ENCODE data around the gene DPF3.

DNA sequence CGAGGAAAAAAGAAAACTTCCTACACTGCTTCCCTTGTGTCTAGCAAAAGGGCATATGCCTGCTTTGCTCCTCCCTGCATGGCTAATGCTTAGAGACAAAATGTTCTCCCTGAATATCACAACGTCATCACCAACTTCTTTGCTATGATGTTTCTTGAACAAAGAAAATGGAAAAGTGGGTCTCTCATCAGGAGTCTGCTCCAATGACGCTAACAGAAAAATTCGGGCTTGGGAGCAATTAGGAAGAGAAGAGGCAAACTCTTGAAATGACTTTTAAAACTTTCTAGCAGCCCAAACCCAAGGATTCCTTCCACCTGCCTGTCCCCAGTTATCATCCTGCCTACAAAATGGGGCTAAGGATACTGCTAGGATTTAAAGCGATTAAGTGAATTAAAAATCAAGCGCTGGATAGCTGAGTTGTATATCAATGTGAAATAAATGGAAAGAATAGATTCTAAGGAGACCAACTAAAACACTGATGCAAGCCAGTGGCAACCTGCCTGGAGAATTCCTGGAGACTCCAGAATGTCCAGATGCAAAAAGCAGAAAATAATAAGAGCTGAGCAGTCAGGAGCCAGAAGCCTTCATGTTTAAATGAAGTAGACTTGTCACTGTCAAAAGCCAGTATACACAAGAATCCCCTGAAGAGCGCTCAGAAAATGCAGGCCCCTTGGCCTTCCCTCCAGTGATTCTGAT is 183.8 kb downstream of the DPF3 start:
- TF ChIP-seq, protein P1, sequence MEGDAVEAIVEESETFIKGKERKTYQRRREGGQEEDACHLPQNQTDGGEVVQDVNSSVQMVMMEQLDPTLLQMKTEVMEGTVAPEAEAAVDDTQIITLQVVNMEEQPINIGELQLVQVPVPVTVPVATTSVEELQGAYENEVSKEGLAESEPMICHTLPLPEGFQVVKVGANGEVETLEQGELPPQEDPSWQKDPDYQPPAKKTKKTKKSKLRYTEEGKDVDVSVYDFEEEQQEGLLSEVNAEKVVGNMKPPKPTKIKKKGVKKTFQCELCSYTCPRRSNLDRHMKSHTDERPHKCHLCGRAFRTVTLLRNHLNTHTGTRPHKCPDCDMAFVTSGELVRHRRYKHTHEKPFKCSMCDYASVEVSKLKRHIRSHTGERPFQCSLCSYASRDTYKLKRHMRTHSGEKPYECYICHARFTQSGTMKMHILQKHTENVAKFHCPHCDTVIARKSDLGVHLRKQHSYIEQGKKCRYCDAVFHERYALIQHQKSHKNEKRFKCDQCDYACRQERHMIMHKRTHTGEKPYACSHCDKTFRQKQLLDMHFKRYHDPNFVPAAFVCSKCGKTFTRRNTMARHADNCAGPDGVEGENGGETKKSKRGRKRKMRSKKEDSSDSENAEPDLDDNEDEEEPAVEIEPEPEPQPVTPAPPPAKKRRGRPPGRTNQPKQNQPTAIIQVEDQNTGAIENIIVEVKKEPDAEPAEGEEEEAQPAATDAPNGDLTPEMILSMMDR (IDR thresholded peaks at IDR 0.05; ENCODE audit: low read depth, low read length, poor library complexity, severe bottlenecking), result no peak
- TF ChIP-seq EZH2phosphoT487 (IDR thresholded peaks at IDR 0.05; ENCODE audit: borderline replicate concordance, low read length), result no peak
